Measurements from ENCODE around the gene PPP4R1.
A peak's percentile ranks its signal among the peaks of the same experiment; 100 is the strongest.
"Not testable (repeated sequence)": the region's sequence is repeated elsewhere in the genome, so short reads cannot be mapped to it uniquely, and the experiment has no call there.

PPP4R1 gene

GRCh38 chr18:9614401-9615279 is at the start of gene PPP4R1:
Gene PPP4R1 (minus strand): TSS chr18:9614559. CDS start chr18:9614484, 75 bp downstream.
- DNase-seq, result peak; percentile 78

GRCh38 chr18:9663377-9663776 is 49.0 kb upstream of the PPP4R1 start:
- DNase-seq, result no peak

GRCh38 chr18:9661564-9661963 is 47.2 kb upstream of the PPP4R1 start:
- DNase-seq, result no peak

- DNase-seq, result no peak
Measured at GRCh38 chr18:9659499-9660375, 45.4 kb upstream of the PPP4R1 start.

- no peak for DNase-seq
Measured at GRCh38 chr18:9658087-9658641, 43.8 kb upstream of the PPP4R1 start.

- no peak for DNase-seq
Measured at GRCh38 chr18:9655232-9655767, 40.9 kb upstream of the PPP4R1 start.

GRCh38 chr18:9653390-9653789 is 39.0 kb upstream of the PPP4R1 start:
- no peak for DNase-seq

GRCh38 chr18:9649164-9649540 is 34.8 kb upstream of the PPP4R1 start:
- DNase-seq, result no peak

GRCh38 chr18:9648431-9649163 is 34.2 kb upstream of the PPP4R1 start:
- DNase-seq, result no peak

- DNase-seq, result no peak
Measured at GRCh38 chr18:9647496-9648323, 33.4 kb upstream of the PPP4R1 start.

GRCh38 chr18:9643549-9643948 is 29.2 kb upstream of the PPP4R1 start:
- no peak for DNase-seq

GRCh38 chr18:9642799-9643462 is 28.6 kb upstream of the PPP4R1 start:
- DNase-seq, result no peak

GRCh38 chr18:9641081-9641480 is 26.7 kb upstream of the PPP4R1 start:
- DNase-seq, result not testable (repeated sequence)

GRCh38 chr18:9638886-9639285 is 24.5 kb upstream of the PPP4R1 start:
- no peak for DNase-seq

- no peak for DNase-seq
Measured at GRCh38 chr18:9637036-9637767, 22.8 kb upstream of the PPP4R1 start.

- no peak for DNase-seq
Measured at GRCh38 chr18:9634856-9635255, 20.5 kb upstream of the PPP4R1 start.

- DNase-seq, result no peak
Measured at GRCh38 chr18:9631814-9632496, 17.6 kb upstream of the PPP4R1 start.

- no peak for DNase-seq
Measured at GRCh38 chr18:9630444-9630843, 16.1 kb upstream of the PPP4R1 start.

- DNase-seq, result no peak
Measured at GRCh38 chr18:9629709-9630108, 15.3 kb upstream of the PPP4R1 start.

GRCh38 chr18:9628984-9629383 is 14.6 kb upstream of the PPP4R1 start:
- no peak for DNase-seq

All from CD4-positive, alpha-beta T cell treated with Interleukin-6 for 4 hours (primary cell).